ENCODE results near the gene ABCC10.
"Not testable (repeated sequence)": the region's sequence is repeated elsewhere in the genome, so short reads cannot be mapped to it uniquely, and the experiment has no call there.

Gene ABCC10

DNA sequence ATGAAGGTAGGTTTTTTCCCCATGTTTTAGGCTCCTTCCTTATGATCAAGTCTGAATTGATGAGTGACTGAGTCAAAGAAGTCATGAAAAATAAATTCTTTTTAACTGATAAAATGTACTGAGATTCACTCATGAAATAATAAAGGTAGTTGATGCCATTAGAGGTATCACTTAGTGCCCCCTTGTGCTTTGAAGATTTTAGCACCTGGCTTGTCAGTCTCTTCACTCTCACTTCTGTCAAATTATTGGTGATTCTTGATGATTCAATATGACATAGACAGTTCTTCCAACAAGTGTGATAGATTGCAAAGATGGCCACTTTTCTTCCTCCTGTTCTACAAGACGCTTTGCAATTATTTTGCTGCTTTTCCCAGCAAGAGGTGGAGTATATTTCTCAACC is 32.2 kb downstream of the ABCC10 start:
- no peak overlapping the region for H3K27ac Mint-ChIP-seq
- H3K9me3 Mint-ChIP-seq = no peaks in the 10 kb centered on the region
- peaks cover 10% of the 10 kb centered on the region for H3K4me1 Mint-ChIP-seq
- no peak for DNase-seq
- no peaks in the 10 kb centered on the region for H3K36me3 Mint-ChIP-seq
- CTCF ChIA-PET = interaction anchor here (1.1 kb wide), 1 partner anchor 37 kb away, joined by 3 read pairs; no protein-coding TSS in a partner anchor
- H3K27me3 Mint-ChIP-seq = peaks cover 66% of the 10 kb centered on the region
- no peak overlapping the region for H3K4me3 Mint-ChIP-seq

- H3K4me3 Mint-ChIP-seq = no peak overlapping the region
- no peak for DNase-seq
- CTCF ChIA-PET = interaction anchor here (1.1 kb wide), 1 partner anchor 36 kb away, joined by 3 read pairs; no protein-coding TSS in a partner anchor
- H3K36me3 Mint-ChIP-seq = no peaks in the 10 kb centered on the region
- no peak overlapping the region for H3K27ac Mint-ChIP-seq
- H3K9me3 Mint-ChIP-seq = no peaks in the 10 kb centered on the region
- H3K27me3 Mint-ChIP-seq = peaks cover 62% of the 10 kb centered on the region
- H3K4me1 Mint-ChIP-seq = peaks cover 10% of the 10 kb centered on the region
Observed at GRCh38 chr6:43460032-43460431, 32.7 kb downstream of the ABCC10 start.

- no peak for DNase-seq
- Mint-ChIP-seq H3K4me3 (no peak overlapping the region), H3K27me3 (peaks cover 51% of the 10 kb centered on the region), H3K27ac (no peak overlapping the region), H3K4me1 (peaks cover under 1% of the 10 kb centered on the region), H3K9me3 (no peaks in the 10 kb centered on the region), H3K36me3 (no peaks in the 10 kb centered on the region)
- CTCF ChIA-PET = no interaction called here
Observed at GRCh38 chr6:43461936-43462335, 34.6 kb downstream of the ABCC10 start.

- H3K4me1 Mint-ChIP-seq = no peaks in the 10 kb centered on the region
- no peaks in the 10 kb centered on the region for H3K9me3 Mint-ChIP-seq
- H3K27me3 Mint-ChIP-seq = peaks cover 60% of the 10 kb centered on the region
- no peak overlapping the region for H3K4me3 Mint-ChIP-seq
- H3K27ac Mint-ChIP-seq = no peak overlapping the region
- DNase-seq = no peak
- CTCF ChIA-PET = no interaction called here
- H3K36me3 Mint-ChIP-seq = no peaks in the 10 kb centered on the region
Observed at GRCh38 chr6:43464337-43464736, 37.0 kb downstream of the ABCC10 start.

DNA sequence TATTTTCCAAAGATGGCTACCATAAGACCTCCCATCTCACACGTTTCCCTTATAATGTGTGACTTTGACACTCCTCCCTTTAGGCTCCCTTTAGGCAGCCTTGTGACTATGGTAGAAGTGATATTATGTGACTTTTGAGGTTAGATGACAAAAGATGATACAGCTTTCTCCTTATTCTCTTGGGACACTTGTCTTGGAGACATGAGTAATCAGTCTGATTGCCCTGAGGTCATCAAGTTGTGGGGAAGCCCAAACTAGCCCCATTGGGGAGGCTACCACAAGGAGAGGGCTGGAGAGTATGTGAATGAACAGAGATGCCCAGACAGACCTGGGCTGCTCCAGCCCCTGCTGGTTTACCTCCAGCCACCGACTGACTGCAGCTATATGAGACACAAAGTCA is 38.6 kb downstream of the ABCC10 start:
- no peaks in the 10 kb centered on the region for H3K36me3 Mint-ChIP-seq
- H3K4me1 Mint-ChIP-seq = no peaks in the 10 kb centered on the region
- no peaks in the 10 kb centered on the region for H3K9me3 Mint-ChIP-seq
- CTCF ChIA-PET = interaction anchor here (0.5 to 0.6 kb wide), 2 partner anchors 38 to 39 kb away, joined by 3 read pairs; partner anchors contain the start of gene ABCC10
- H3K27me3 Mint-ChIP-seq = peaks cover 60% of the 10 kb centered on the region
- no peak overlapping the region for H3K27ac Mint-ChIP-seq
- H3K4me3 Mint-ChIP-seq = no peak overlapping the region
- DNase-seq = no peak

DNA sequence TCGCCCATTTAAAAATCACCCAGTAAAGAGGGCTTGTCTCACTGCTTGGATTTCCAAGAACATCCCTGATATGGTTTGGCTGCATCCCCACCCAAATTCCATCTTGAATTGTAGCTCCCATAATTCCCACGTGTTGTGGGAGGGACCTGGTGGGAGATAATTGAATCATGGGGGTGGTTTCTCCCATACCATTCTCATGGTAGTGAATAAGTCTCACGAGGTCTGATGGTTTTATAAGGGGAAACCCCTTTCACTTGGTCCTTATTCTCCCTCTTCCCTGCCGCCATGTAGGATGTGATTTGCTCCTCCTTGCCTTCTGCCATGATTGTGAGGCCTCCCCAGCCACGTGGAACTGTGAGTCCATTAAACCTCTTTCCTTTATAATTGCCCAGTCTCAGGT is 39.9 kb downstream of the ABCC10 start:
- H3K9me3 Mint-ChIP-seq, H3K4me3 Mint-ChIP-seq, H3K36me3 Mint-ChIP-seq, DNase-seq, H3K4me1 Mint-ChIP-seq, H3K27ac Mint-ChIP-seq, CTCF ChIA-PET: not testable (repeated sequence)
- H3K27me3 Mint-ChIP-seq = peaks cover 64% of the 10 kb centered on the region

GRCh38 chr6:43467752-43468151 is 40.4 kb downstream of the ABCC10 start:
- Mint-ChIP-seq H3K4me1 (no peaks in the 10 kb centered on the region), H3K27me3 (peaks cover 59% of the 10 kb centered on the region), H3K9me3 (no peaks in the 10 kb centered on the region), H3K4me3 (no peak overlapping the region), H3K36me3 (no peaks in the 10 kb centered on the region), H3K27ac (no peak overlapping the region)
- no peak for DNase-seq
- CTCF ChIA-PET = no interaction called here

- Mint-ChIP-seq H3K27ac (no peak overlapping the region), H3K36me3 (no peaks in the 10 kb centered on the region), H3K27me3 (peaks cover 54% of the 10 kb centered on the region), H3K4me1 (no peaks in the 10 kb centered on the region), H3K9me3 (no peaks in the 10 kb centered on the region), H3K4me3 (no peak overlapping the region)
- DNase-seq = no peak
- CTCF ChIA-PET = no interaction called here
Observed at GRCh38 chr6:43468240-43468639, 40.9 kb downstream of the ABCC10 start.

GRCh38 chr6:43468748-43469681 is 41.7 kb downstream of the ABCC10 start:
- H3K9me3 Mint-ChIP-seq = no peaks in the 10 kb centered on the region
- no peak overlapping the region for H3K27ac Mint-ChIP-seq
- no peaks in the 10 kb centered on the region for H3K36me3 Mint-ChIP-seq
- no peak overlapping the region for H3K4me3 Mint-ChIP-seq
- CTCF ChIA-PET = no interaction called here
- DNase-seq = no peak
- H3K27me3 Mint-ChIP-seq = peaks cover 47% of the 10 kb centered on the region
- H3K4me1 Mint-ChIP-seq = no peaks in the 10 kb centered on the region

DNA sequence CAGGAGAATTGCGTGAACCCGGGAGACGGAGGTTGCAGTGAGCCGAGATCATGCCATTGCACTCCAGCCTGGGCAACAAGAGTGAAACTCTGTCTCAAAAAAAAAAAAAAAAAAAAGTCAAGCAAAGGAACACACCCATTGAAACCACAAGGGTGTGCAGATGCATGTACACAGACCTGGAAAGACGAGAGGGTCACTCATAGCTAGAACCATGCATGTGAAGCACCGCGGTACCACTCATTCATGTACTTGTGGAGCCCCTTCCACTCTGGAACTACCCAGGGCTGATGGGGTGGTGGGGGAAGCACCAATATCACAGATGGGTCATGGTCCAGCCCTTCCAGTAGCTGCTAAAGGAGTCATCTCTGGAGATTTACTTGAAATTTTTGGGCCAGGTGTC is 42.6 kb downstream of the ABCC10 start:
- Mint-ChIP-seq H3K4me3 (no peak overlapping the region), H3K27ac (no peak overlapping the region), H3K9me3 (no peaks in the 10 kb centered on the region), H3K27me3 (peaks cover 40% of the 10 kb centered on the region), H3K36me3 (no peaks in the 10 kb centered on the region), H3K4me1 (no peaks in the 10 kb centered on the region)
- CTCF ChIA-PET = no interaction called here
- no peak for DNase-seq

DNA sequence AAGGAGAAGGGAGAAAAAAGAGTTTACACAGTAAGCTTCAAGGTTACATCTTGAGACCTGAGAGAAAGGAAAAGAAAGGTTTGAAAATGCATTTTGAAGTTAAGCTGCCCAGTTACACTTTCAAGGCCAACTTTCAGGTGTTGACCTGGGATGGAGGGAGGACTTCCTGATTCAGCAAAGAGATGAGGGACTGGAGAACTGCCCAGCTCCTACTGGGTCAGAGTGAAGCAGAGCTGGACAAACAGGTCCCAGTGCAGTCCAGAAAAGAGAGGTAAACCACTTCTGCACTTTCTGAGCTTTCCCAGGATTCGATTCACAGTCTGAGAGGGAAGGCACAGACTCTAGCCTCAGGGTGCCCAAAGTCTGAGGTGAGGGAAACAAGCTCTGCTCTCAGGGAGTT is 44.1 kb downstream of the ABCC10 start:
- CTCF ChIA-PET = interaction anchor here (1.0 kb wide), 1 partner anchor 36 kb away, joined by 3 read pairs; no protein-coding TSS in a partner anchor
- Mint-ChIP-seq H3K9me3 (no peaks in the 10 kb centered on the region), H3K4me1 (no peaks in the 10 kb centered on the region), H3K27ac (no peak overlapping the region), H3K36me3 (no peaks in the 10 kb centered on the region), H3K27me3 (peaks cover 40% of the 10 kb centered on the region), H3K4me3 (no peak overlapping the region)
- DNase-seq = no peak

- H3K9me3 Mint-ChIP-seq = no peaks in the 10 kb centered on the region
- CTCF ChIA-PET = no interaction called here
- no peak overlapping the region for H3K4me3 Mint-ChIP-seq
- no peaks in the 10 kb centered on the region for H3K36me3 Mint-ChIP-seq
- peaks cover 11% of the 10 kb centered on the region for H3K4me1 Mint-ChIP-seq
- peaks cover 35% of the 10 kb centered on the region for H3K27me3 Mint-ChIP-seq
- DNase-seq = no peak
- no peak overlapping the region for H3K27ac Mint-ChIP-seq
Observed at GRCh38 chr6:43472515-43472914, 45.2 kb downstream of the ABCC10 start.

- H3K36me3 Mint-ChIP-seq = peaks cover 3% of the 10 kb centered on the region
- no peaks in the 10 kb centered on the region for H3K9me3 Mint-ChIP-seq
- no peak for DNase-seq
- CTCF ChIA-PET = no interaction called here
- H3K4me3 Mint-ChIP-seq = no peak overlapping the region
- H3K27me3 Mint-ChIP-seq = peaks cover 12% of the 10 kb centered on the region
- no peak overlapping the region for H3K27ac Mint-ChIP-seq
- peaks cover 34% of the 10 kb centered on the region for H3K4me1 Mint-ChIP-seq
Observed at GRCh38 chr6:43475516-43475915, 48.2 kb downstream of the ABCC10 start.

DNA sequence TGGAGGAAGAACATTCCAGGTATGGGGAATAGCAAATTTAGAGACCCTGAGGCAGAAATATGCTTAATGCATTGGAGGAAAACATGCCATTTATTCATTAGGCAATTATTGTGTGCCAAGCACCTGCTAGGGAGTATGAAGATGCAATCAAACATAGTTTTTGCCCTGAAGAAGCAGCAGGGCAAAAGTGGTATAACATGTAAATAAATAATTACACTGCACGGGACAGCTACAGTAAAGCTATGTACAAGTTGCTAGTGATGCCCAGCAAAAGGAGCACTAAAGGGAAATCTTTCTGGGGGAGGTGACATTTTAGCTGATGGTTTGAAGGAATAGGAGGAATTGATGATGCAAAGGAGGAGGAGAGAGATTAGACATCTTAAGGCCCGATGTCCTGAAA is 49.4 kb downstream of the ABCC10 start:
- no peak for DNase-seq
- Mint-ChIP-seq H3K9me3 (no peaks in the 10 kb centered on the region), H3K4me3 (peak overlapping the region; percentile 95), H3K4me1 (peaks cover 39% of the 10 kb centered on the region), H3K27me3 (peaks cover 1% of the 10 kb centered on the region), H3K27ac (peak overlapping the region; percentile 91), H3K36me3 (peaks cover 3% of the 10 kb centered on the region)
- CTCF ChIA-PET = interaction anchor here (2.3 kb wide), 1 partner anchor 30 kb away, joined by 6 read pairs; no protein-coding TSS in a partner anchor
